Pulmonary artery endothelial cell (primary cell): ENCODE results near the gene GYS2. TPM values are rescaled to one million over a fixed set of nuclear protein-coding genes. Genes with fewer than 3 reads are reported as not detected.
"Not testable (repeated sequence)": the region's sequence is repeated elsewhere in the genome, so short reads cannot be mapped to it uniquely, and the experiment has no call there.

ENCODE experiments used
- DNase-seq: peaks from one replicate; pipeline ENCODE4 v3.0.0-alpha.2; 2011; ENCODE audit warnings: low read depth, low spot score
- total RNA-seq: library from RNA; depleted of rRNA; stranded (reverse); fragments of >200 nt; gene quantifications from 2 replicates; pipeline ENCODE4 v1.2.3, GENCODE V29; 2014

GYS2 gene
- total RNA-seq, 1 donor from 2014 or later, result not detected

- no peak for DNase-seq
Measured at GRCh38 chr12:21602774-21603173, 1.9 kb downstream of the GYS2 start.

- DNase-seq, result no peak
Measured at GRCh38 chr12:21600196-21600595, 4.5 kb downstream of the GYS2 start.

- no peak for DNase-seq
Measured at GRCh38 chr12:21599143-21599999, 5.3 kb downstream of the GYS2 start.

- no peak for DNase-seq
Measured at GRCh38 chr12:21598651-21599050, 6.0 kb downstream of the GYS2 start.

- DNase-seq, result not testable (repeated sequence)
Measured at GRCh38 chr12:21595356-21595755, 9.3 kb downstream of the GYS2 start.

GRCh38 chr12:21585485-21585884 lies 19.2 kb downstream of the GYS2 start:
- DNase-seq, result no peak

GRCh38 chr12:21584403-21585182 lies 20.1 kb downstream of the GYS2 start:
- not testable (repeated sequence) for DNase-seq

- DNase-seq, result no peak
Measured at GRCh38 chr12:21583587-21583986, 21.1 kb downstream of the GYS2 start.

- no peak for DNase-seq
Measured at GRCh38 chr12:21580748-21581516, 23.7 kb downstream of the GYS2 start.

GRCh38 chr12:21577516-21577915 lies 27.1 kb downstream of the GYS2 start:
- DNase-seq, result no peak

- no peak for DNase-seq
Measured at GRCh38 chr12:21576431-21576830, 28.2 kb downstream of the GYS2 start.

- no peak for DNase-seq
Measured at GRCh38 chr12:21573733-21574358, 30.8 kb downstream of the GYS2 start.

GRCh38 chr12:21571046-21571445 lies 33.6 kb downstream of the GYS2 start:
- no peak for DNase-seq

- no peak for DNase-seq
Measured at GRCh38 chr12:21568115-21568514, 36.5 kb downstream of the GYS2 start.

GRCh38 chr12:21566907-21567394 lies 37.7 kb downstream of the GYS2 start:
- no peak for DNase-seq

- DNase-seq, result no peak
Measured at GRCh38 chr12:21566223-21566906, 38.3 kb downstream of the GYS2 start.

- no peak for DNase-seq
Measured at GRCh38 chr12:21562859-21563258, 41.8 kb downstream of the GYS2 start.

GRCh38 chr12:21561158-21561557 lies 43.5 kb downstream of the GYS2 start:
- DNase-seq, result no peak

- DNase-seq, result no peak
Measured at GRCh38 chr12:21559855-21560569, 44.6 kb downstream of the GYS2 start.
